ENCODE measurements around the gene RTN4R.
A peak's percentile ranks its signal among the peaks of the same experiment; 100 is the strongest.

RTN4R gene

GRCh38 chr22:20254975-20255946 lies 12.9 kb downstream of the RTN4R start:
- no peak for DNase-seq

GRCh38 chr22:20253161-20253560 lies 15.0 kb downstream of the RTN4R start:
- no peak for DNase-seq

- no peak for DNase-seq
These were observed 16.1 kb downstream of the RTN4R start for GRCh38 chr22:20251981-20252380.

- DNase-seq = no peak
These were observed 16.6 kb downstream of the RTN4R start for GRCh38 chr22:20251491-20251890.

GRCh38 chr22:20249797-20250354 lies 18.2 kb downstream of the RTN4R start:
- no peak for DNase-seq

- no peak for DNase-seq
These were observed 19.6 kb downstream of the RTN4R start for GRCh38 chr22:20248461-20248978.

- no peak for DNase-seq
These were observed 20.4 kb downstream of the RTN4R start for GRCh38 chr22:20247608-20248171.

- DNase-seq = peak; percentile 23
These were observed 21.1 kb downstream of the RTN4R start for GRCh38 chr22:20247010-20247505.

GRCh38 chr22:20246368-20247009 lies 21.6 kb downstream of the RTN4R start:
- DNase-seq = no peak

GRCh38 chr22:20245577-20246367 lies 22.3 kb downstream of the RTN4R start:
- DNase-seq = no peak

- DNase-seq = no peak
These were observed 23.2 kb downstream of the RTN4R start for GRCh38 chr22:20244691-20245576.

- no peak for DNase-seq
These were observed 23.9 kb downstream of the RTN4R start for GRCh38 chr22:20244250-20244648.

- DNase-seq = peak; percentile 50
These were observed 24.4 kb downstream of the RTN4R start for GRCh38 chr22:20243537-20244249.

- no peak for DNase-seq
These were observed 25.0 kb downstream of the RTN4R start for GRCh38 chr22:20243176-20243536.

- no peak for DNase-seq
These were observed 25.5 kb downstream of the RTN4R start for GRCh38 chr22:20242393-20243175.

GRCh38 chr22:20241579-20242392 lies 26.3 kb downstream of the RTN4R start:
- DNase-seq = no peak

GRCh38 chr22:20240900-20241299 lies 27.2 kb downstream of the RTN4R start:
- no peak for DNase-seq

GRCh38 chr22:20240447-20240764 lies 27.7 kb downstream of the RTN4R start:
- peak; percentile 78 for DNase-seq

Measured in DMS 273 treated with DMSO at 0.1 percent for 48 hours (cell line).